Heart right ventricle (tissue), 16 donors: ENCODE results near the gene DRG1. TPM values are rescaled to one million over a fixed set of nuclear protein-coding genes. Genes with fewer than 3 reads are reported as not detected.

Experiments used
- ATAC-seq, 8 donors: fragments of 200-7000 bp; cut with Tn5 transposase; one replicate each; pipeline ENCODE4 v1.9.1; 2020; ENCODE audit warnings: mild to moderate bottlenecking in 8 of 8, moderate library complexity in 8 of 8, moderate number of reproducible peaks in 1 of 8
- DNase-seq, 2 donors: peaks; one replicate each; pipeline ENCODE4 v3.0.0-alpha.2; 2020
- H3K27ac ChIP-seq, 10 donors: fragments of 200-600 bp; sonication (generic) in 2 of 10; one replicate each; pipeline versions ENCODE4 v1.5.0 to v1.8.0; 2020 to 2022; ENCODE audit warnings: mild to moderate bottlenecking in 3 of 10
- H3K27me3 ChIP-seq, 7 donors: fragments of 200-600 bp; one replicate each; pipeline ENCODE4 v1.8.0; 2021 to 2022; ENCODE audit warnings: mild to moderate bottlenecking in 2 of 7
- H3K36me3 ChIP-seq, 9 donors: fragments of 200-600 bp; sonication (generic) in 1 of 9; one replicate each; pipeline versions ENCODE4 v1.5.0 to v1.8.0; 2020 to 2022; ENCODE audit warnings: mild to moderate bottlenecking in 2 of 9
- H3K4me1 ChIP-seq, 9 donors: fragments of 200-600 bp; sonication (generic) in 1 of 9; one replicate each; pipeline versions ENCODE4 v1.5.0 to v1.8.0; 2020 to 2022; ENCODE audit warnings: mild to moderate bottlenecking in 4 of 9
- H3K4me3 ChIP-seq, 10 donors: fragments of 200-600 bp; sonication (generic) in 2 of 10; one replicate each; pipeline versions ENCODE4 v1.5.0 to v1.8.0; 2020 to 2022; ENCODE audit warnings: mild to moderate bottlenecking in 7 of 10, moderate library complexity in 2 of 10
- H3K9me3 ChIP-seq, 11 donors: fragments of 200-600 bp in 10 of 11; sonication (generic) in 2 of 11; one replicate each; pipeline versions ENCODE4 v1.5.0 to v1.8.0; 2013 to 2022; ENCODE audit warnings: mild to moderate bottlenecking in 2 of 11, control low read depth in 1 of 11, moderate library complexity in 1 of 11
- CTCF ChIP-seq, 9 donors: fragments of 200-600 bp; sonication (generic) in 2 of 9; IDR thresholded peaks; one replicate each; pipeline versions ENCODE4 v1.5.0 to v1.8.0; 2021 to 2022; ENCODE audit warnings: antibody characterized with exemption in 9 of 9, mild to moderate bottlenecking in 5 of 9, moderate library complexity in 1 of 9
- WGBS, 2 donors: extraction: QIAGEN DNeasy Blood & Tissue Kit; methylation state at CpG; one replicate each; pipeline ENCODE4 v1.1.7; 2013; ENCODE audit warnings: inconsistent platforms in 1 of 2; 5-methylcytosine and 5-hydroxymethylcytosine counted together
- intact Hi-C, 10 donors: fragments of 100-400 bp; cut with DNase I; formaldehyde crosslinking; loops; one replicate each; pipeline versions ENCODE4 v1.11.1 to v1.14.2; 2022
- polyA plus RNA-seq, 2 donors: library from polyadenylated mRNA; stranded (reverse); fragments of 200-250 nt; gene quantifications; one replicate each; pipeline ENCODE4 v1.2.3, GENCODE V29; 2013
- total RNA-seq, 10 donors: library from RNA; stranded (reverse); fragmentation: NEBNext Ultra II Directional in 3 of 10; extraction: Animal tissue kit (Norgen Biotek cat#: 25700) in 3 of 10; gene quantifications; one replicate each; pipeline versions ENCODE4 v1.2.1 to v1.2.4, GENCODE V29; 2021 to 2023
- donor health status: Arrhythmogenic right ventricular cardiomyopathy.
- donor health status: ischemic (EF 13 %, LVEDD 7.1; RV severe dilation, severe dysfunction).
- donor health status: healthy with polysubstance abuse.
- donor health status: DM: no; HTN: yes; CAD: no.
- donor health status: DM: no; HTN: no; CAD: no.
- donor health status: ischemic (EF 25% LVEDD 6.9; RV normal size, moderate dysfunction).
- donor health status: ischemic (EF 25% LVEDD 5.7; RV mildly dilated, moderate dysfunction).
- donor health status: healthy.
- donor health status: DM: yes; HTN: yes; CAD: no.
- donor health status: Ischemic cardiomyopathy.
- donor health status: ischemic (EF 35%, LVEDD 5.7; RV mildly dilated, moderate dysfunction).
- donor health status: nonischemic (EF 11% LVEDD 7.7; RV severe dilation, severe dysfunction).
- donor health status: DM: yes; HTN: yes; CAD: no.
- donor health status: PGD.
- donor health status: ischemic (EF 29% LVEDD 5.4; RV normal size, mild dysfunction).
- donor health status: nonischemic (EF 23%, LVEDD 6.1; RV moderate dilation, normal function).

DRG1 gene
- total and polyA plus RNA-seq, 12 donors: 50.4 to 76.7 (median 61.2) TPM

- Histone ChIP-seq H3K9me3 (no peaks in the 10 kb centered on the region), H3K4me3 (no peak overlapping the region), H3K4me1 (peaks cover 0 to 9% (median 0%) of the 10 kb centered on the region in 9 donors), H3K27ac (no peak overlapping the region), H3K36me3 (peaks cover 0 to 100% (median 74%) of the 10 kb centered on the region in 9 donors), H3K27me3 (no peaks in the 10 kb centered on the region)
- intact Hi-C loops: no loop called here
- no peak for TF ChIP-seq CTCF (IDR thresholded peaks at IDR 0.05)
- no peak for DNase-seq
- 90 to 95% methylated on average over 5 of the region's 5 CpGs for WGBS, 2 donors
- no peak for ATAC-seq
These were observed 32.5 kb downstream of the DRG1 start for GRCh38 chr22:31431950-31432349.

- Histone ChIP-seq H3K27me3 (no peaks in the 10 kb centered on the region), H3K4me1 (peaks cover 0 to 33% (median 13%) of the 10 kb centered on the region in 9 donors), H3K36me3 (peaks cover 0 to 100% (median 76%) of the 10 kb centered on the region in 9 donors), H3K27ac (peak overlapping the region in 1 of 10 donors; percentile 14), H3K4me3 (no peak overlapping the region), H3K9me3 (no peaks in the 10 kb centered on the region)
- intact Hi-C loops: no loop called here
- ATAC-seq (no peak), DNase-seq (no peak)
- TF ChIP-seq CTCF (IDR thresholded peaks at IDR 0.05): no peak
- 84 to 87% methylated on average over 3 of the region's 3 CpGs for WGBS, 2 donors
These were observed 36.7 kb downstream of the DRG1 start for GRCh38 chr22:31436132-31436531.

- H3K36me3 ChIP-seq: peaks cover 0 to 100% (median 78%) of the 10 kb centered on the region in 9 donors
These were observed 40.4 kb downstream of the DRG1 start for GRCh38 chr22:31439808-31440207.

GRCh38 chr22:31440681-31441080, 41.3 kb downstream of the DRG1 start:
- no peak for TF ChIP-seq CTCF (IDR thresholded peaks at IDR 0.05)
- Histone ChIP-seq H3K4me1 (peaks cover 0 to 52% (median 19%) of the 10 kb centered on the region in 9 donors), H3K9me3 (no peaks in the 10 kb centered on the region), H3K4me3 (no peak overlapping the region), H3K27ac (no peak overlapping the region), H3K27me3 (no peaks in the 10 kb centered on the region), H3K36me3 (peaks cover 0 to 100% (median 71%) of the 10 kb centered on the region in 9 donors)
- DNase-seq: no peak
- intact Hi-C loops: no loop called here
- 94 to 95% methylated on average over 7 of the region's 7 CpGs for WGBS, 2 donors
- ATAC-seq: no peak

More at GRCh38 chr22:31439808-31440207, 40.4 kb downstream of the DRG1 start:
- TF ChIP-seq CTCF (IDR thresholded peaks at IDR 0.05): no peak
- Histone ChIP-seq H3K27ac (peak overlapping the region in 1 of 10 donors; percentile 32), H3K4me1 (peaks cover 0 to 46% (median 19%) of the 10 kb centered on the region in 9 donors), H3K4me3 (no peak overlapping the region), H3K9me3 (no peaks in the 10 kb centered on the region), H3K27me3 (no peaks in the 10 kb centered on the region)
- ATAC-seq (peak; percentile 78 to 89 (median 86)), DNase-seq (peak; percentile 64 to 71)
- intact Hi-C loops: no loop called here
- 26 to 48% methylated on average over 8 of the region's 8 CpGs for WGBS, 2 donors
